ENCODE data around the gene LPIN1.

DNA sequence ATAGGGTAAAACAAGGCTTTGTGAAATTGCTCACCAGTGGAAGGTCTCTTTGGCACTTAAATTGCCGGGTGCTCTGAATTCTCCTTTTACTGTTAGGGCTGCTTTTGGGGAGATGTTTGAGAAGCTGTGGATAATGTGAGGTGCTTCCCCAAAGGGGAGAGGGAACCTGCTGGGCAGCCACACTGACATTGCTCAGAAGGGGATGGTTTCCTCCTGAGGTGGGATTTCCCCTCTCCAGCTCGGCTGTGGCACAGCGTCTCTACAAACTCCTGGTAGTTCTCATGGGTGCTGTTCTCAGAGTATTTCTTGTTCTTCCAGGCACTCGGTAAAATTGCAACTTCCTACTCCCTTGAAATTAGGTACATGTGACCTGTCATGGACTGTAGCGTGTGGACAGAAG, 124.2 kb downstream of the LPIN1 start:
- TF ChIP-seq PHF8 (CRISPR knock-in tag; IDR thresholded peaks at IDR 0.05) (no peak), GATAD1 (CRISPR knock-in tag; IDR thresholded peaks at IDR 0.05) (no peak), ZNF670 (CRISPR knock-in tag; IDR thresholded peaks at IDR 0.05; ENCODE audit: borderline replicate concordance) (no peak)
- TF ChIP-seq, protein P1, sequence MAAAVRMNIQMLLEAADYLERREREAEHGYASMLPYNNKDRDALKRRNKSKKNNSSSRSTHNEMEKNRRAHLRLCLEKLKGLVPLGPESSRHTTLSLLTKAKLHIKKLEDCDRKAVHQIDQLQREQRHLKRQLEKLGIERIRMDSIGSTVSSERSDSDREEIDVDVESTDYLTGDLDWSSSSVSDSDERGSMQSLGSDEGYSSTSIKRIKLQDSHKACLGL (CRISPR knock-in tag; IDR thresholded peaks at IDR 0.05) = no peak
- TF ChIP-seq, protein P2, sequence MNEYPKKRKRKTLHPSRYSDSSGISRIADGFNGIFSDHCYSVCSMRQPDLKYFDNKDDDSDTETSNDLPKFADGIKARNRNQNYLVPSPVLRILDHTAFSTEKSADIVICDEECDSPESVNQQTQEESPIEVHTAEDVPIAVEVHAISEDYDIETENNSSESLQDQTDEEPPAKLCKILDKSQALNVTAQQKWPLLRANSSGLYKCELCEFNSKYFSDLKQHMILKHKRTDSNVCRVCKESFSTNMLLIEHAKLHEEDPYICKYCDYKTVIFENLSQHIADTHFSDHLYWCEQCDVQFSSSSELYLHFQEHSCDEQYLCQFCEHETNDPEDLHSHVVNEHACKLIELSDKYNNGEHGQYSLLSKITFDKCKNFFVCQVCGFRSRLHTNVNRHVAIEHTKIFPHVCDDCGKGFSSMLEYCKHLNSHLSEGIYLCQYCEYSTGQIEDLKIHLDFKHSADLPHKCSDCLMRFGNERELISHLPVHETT (CRISPR knock-in tag; conservative IDR thresholded peaks at IDR 0.05) = no peak
- TF ChIP-seq, protein P3, sequence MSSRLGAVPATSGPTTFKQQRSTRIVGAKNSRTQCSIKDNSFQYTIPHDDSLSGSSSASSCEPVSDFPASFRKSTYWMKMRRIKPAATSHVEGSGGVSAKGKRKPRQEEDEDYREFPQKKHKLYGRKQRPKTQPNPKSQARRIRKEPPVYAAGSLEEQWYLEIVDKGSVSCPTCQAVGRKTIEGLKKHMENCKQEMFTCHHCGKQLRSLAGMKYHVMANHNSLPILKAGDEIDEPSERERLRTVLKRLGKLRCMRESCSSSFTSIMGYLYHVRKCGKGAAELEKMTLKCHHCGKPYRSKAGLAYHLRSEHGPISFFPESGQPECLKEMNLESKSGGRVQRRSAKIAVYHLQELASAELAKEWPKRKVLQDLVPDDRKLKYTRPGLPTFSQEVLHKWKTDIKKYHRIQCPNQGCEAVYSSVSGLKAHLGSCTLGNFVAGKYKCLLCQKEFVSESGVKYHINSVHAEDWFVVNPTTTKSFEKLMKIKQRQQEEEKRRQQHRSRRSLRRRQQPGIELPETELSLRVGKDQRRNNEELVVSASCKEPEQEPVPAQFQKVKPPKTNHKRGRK (CRISPR knock-in tag; IDR thresholded peaks at IDR 0.05) = no peak
- TF ChIP-seq, protein P4, sequence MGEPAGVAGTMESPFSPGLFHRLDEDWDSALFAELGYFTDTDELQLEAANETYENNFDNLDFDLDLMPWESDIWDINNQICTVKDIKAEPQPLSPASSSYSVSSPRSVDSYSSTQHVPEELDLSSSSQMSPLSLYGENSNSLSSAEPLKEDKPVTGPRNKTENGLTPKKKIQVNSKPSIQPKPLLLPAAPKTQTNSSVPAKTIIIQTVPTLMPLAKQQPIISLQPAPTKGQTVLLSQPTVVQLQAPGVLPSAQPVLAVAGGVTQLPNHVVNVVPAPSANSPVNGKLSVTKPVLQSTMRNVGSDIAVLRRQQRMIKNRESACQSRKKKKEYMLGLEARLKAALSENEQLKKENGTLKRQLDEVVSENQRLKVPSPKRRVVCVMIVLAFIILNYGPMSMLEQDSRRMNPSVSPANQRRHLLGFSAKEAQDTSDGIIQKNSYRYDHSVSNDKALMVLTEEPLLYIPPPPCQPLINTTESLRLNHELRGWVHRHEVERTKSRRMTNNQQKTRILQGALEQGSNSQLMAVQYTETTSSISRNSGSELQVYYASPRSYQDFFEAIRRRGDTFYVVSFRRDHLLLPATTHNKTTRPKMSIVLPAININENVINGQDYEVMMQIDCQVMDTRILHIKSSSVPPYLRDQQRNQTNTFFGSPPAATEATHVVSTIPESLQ (CRISPR knock-in tag; conservative IDR thresholded peaks at IDR 0.05) = no peak
